Erythroblast (primary cell): ENCODE results near the gene CELF2.

Experiments used
- GATA1 ChIP-seq: IDR thresholded peaks from 2 replicates; pipeline ENCODE4 v1.6.1; 2011; ENCODE audit warnings: low read depth, mild to moderate bottlenecking, control low read depth, low read length, moderate library complexity
- POLR2A ChIP-seq: IDR thresholded peaks from 2 replicates; pipeline ENCODE4 v1.6.1; 2011; ENCODE audit warnings: mild to moderate bottlenecking, low read length

GRCh38 chr10:11334436-11334835 lies 316.8 kb downstream of the CELF2 start:
- TF ChIP-seq POLR2A (no peak), GATA1 (no peak)
